HG03469 (cell line): ENCODE measurements around the gene ZSWIM3.
A peak's percentile ranks its signal among the peaks of the same experiment; 100 is the strongest.

Source experiments
- ATAC-seq: cut with Tn5 transposase; IDR thresholded peaks from one replicate; pipeline ENCODE4 v1.9.1; 2021; ENCODE audit warnings: mild to moderate bottlenecking, moderate library complexity, moderate number of reproducible peaks; ENCODE audit not compliant: unreplicated experiment

Gene ZSWIM3

GRCh38 chr20:45908084-45908483, 50.7 kb downstream of the ZSWIM3 start:
- ATAC-seq, result no peak

GRCh38 chr20:45909336-45909808, 52.0 kb downstream of the ZSWIM3 start:
- ATAC-seq, result no peak

GRCh38 chr20:45909817-45910669, 52.6 kb downstream of the ZSWIM3 start:
- ATAC-seq, result no peak

DNA sequence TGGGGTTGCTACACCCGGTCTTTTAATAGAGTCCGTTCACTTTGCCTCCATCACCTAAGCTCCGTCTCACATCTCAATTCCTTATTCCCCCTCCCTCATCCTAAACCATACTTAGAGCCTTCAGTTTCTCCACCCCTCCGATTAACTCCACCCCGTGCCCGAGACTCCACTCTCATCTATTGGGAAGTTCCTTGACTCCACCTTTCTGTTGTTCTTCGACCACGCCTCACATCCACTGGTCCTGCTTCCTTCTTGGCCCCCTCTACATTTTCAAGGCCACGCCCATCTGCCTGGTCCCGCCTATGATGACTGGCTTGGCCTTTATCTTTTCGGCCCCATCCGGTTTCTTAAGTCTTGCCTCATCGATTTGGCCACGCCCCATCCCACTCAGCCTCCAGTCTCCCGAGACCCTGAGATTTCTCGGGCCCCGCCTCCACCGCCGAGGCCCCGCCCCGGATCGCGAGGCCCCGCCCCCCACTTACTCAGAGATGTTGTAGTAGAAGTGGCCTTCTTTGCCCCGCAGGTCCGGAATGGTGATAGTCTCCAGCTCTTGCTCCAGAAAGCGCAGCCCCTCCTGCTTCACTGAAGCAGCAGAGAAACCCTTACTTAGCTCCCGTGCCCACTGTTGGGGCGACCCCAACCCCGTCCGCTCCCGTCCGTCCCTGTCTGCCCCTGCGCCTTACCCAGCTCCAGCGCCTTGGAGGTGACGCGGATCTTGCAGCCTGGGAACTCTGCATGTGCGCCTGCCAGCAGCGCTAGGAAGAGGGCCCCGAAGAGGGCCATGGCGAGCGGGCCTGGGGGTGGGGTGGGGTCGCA, 53.5 kb downstream of the ZSWIM3 start:
- ATAC-seq, result peak; percentile 75

GRCh38 chr20:45911486-45912343, 54.3 kb downstream of the ZSWIM3 start, which contains the start of gene PLTP:
TSS of gene PLTP (minus strand) at chr20:45912155. CDS start at chr20:45911452, 703 bp downstream.
- ATAC-seq, result no peak

DNA sequence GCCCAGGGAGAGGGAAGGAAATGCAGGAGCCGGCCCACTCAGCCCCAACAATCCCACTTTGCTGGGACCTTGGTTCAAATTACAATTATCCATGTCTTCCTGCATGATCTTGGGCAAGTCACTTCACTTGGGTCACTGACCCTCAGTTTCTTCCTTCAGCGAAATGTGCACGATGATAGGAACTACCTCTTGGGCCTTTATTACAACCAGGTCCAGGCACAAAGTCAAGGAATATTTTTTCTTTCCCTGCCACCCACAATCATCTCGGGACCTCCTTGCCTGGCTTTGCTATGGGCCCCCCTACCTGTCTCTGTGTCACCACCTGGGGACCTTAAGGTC, 54.9 kb downstream of the ZSWIM3 start:
- no peak for ATAC-seq

DNA sequence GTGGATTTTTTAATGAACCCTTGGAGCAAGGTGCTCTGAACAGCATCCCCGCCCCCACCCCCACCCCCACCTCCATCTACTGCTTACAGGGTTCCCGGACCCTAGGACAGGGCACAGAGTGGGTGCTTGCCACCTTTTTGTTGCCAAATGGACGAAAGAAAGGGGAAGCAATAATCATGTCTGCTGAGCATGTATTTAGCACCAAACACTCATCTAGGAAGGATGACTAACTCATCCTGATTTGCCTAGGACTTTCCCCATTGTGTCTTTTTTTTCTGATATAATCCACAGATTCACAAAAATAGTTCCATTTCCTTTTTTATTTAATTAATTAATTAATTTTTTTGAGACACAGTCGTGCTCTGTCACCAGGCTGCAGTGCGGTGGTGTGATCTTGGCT, 55.7 kb downstream of the ZSWIM3 start:
- no peak for ATAC-seq

- no peak for ATAC-seq
These were observed 60.4 kb downstream of the ZSWIM3 start for GRCh38 chr20:45917790-45918141.

GRCh38 chr20:45918182-45918737, 60.8 kb downstream of the ZSWIM3 start:
- no peak for ATAC-seq

GRCh38 chr20:45918779-45919537, 61.5 kb downstream of the ZSWIM3 start:
- no peak for ATAC-seq

- ATAC-seq, result no peak
These were observed 62.4 kb downstream of the ZSWIM3 start for GRCh38 chr20:45919542-45920399.

DNA sequence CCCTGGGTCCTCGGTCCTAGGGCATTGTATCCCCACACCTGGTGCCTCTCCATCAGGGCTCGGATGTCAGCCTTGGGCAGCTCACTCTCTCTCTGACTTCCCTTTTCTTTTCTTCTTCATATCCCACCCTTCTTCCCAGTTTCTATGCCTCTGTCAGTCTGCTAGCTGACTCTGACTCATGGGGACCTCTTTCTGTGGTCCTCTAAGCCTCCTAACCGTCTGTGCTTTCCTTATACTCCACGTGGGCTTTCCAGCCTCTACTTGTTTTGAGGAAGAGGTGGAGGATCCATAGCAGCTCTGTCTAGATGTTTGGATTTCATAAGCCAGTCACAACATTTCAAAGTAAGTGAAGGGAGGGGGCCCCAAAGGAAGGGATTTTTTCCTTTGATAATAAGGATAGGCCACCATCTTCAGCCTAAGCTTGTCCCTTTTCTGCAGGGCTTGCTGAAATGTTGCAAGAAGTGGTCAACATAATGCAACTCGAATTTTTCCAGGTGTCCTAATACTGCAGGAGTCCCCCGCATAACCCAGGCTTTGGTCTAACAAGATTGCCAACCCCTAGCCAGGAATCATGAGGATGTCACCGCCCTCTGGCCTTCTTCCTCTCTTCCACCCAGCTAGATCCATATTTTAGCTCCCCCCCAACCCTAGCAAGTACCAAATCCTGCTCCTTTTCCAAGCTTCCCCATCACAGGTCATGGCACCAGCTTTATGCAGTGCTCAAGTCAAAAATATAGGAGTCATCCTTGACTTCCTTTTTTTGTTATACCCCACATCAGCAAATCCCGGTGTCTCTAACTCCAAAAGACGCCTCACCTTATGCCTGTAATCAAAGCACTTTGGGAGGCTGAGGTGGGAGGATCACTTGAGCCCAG, 63.3 kb downstream of the ZSWIM3 start:
- ATAC-seq, result no peak

DNA sequence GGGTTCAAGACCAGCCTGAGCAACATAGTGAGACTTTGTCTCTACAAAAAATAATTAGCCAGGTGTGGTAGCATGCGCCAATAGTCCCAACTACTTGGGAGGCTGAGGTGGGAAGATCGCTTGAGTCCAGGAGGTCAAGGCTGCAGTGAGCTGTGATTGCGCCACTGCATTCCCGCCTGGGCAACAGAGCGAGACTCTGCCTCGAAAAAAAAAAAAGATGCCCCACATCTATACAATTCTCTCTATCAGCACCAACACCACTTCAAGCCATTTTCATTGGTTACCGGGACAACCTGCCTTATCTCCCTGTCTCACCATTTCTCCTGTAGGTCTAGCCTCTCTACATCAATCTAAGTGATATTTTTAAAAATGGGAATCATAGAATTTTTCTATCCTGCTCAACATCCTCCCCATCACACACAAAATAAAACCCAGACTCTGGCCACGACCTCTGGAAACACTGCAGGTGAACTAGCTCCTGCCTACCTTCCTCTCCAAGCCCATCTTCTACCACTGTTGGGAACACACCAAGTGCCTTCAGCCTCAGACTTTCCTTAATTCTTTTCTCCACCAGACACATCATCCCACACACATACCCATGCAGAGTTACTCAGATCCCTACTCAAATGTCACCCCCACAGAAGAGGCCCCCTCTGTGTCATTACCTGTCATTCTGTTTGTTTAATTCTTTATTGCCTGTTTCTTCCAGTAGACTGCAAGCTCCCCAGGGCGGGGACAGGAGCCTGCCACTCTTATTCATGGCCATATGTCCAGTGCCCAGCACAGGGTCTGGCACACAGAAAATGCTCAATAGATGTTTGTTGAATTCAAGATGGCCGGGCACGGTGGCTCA, 64.1 kb downstream of the ZSWIM3 start:
- no peak for ATAC-seq

- ATAC-seq, result no peak
These were observed 67.2 kb downstream of the ZSWIM3 start for GRCh38 chr20:45924391-45925261.

DNA sequence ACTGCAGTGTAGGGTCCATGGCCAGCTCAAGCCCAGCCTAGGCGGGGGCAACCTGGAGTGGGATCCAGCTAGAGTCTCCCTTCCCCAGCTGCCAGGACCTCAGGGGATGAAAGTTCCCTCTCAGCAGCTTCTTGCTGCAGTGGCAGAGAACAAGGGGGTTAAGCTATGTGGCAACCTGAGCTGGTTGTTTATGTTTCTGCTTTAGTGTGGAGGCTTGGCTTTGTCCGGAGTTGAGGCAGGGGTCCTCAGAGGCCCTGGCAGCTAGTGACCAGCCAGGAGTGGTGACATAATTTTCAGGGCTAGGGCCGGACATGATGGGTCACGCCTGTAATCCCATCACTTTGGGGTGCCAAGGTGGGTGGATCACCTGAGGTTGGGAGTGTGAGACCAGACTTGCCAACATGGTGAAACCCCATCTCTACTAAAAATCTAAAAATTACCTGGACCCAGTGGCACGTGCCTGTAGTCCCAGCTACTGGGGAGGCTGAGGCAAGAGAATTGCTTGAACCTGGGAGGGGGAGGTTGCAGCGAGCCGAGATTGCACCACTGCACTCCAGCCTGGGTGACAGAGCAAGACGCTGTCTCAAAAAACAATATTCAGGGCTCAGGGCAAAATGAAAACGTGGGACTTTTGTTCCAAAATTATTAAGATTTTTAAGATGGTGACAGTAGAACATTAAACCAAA, 68.5 kb downstream of the ZSWIM3 start:
- no peak for ATAC-seq

GRCh38 chr20:45926731-45927070, 69.3 kb downstream of the ZSWIM3 start:
- no peak for ATAC-seq
